ENCODE measurements around the gene GPC6.
"Not testable (repeated sequence)": the region's sequence is repeated elsewhere in the genome, so short reads cannot be mapped to it uniquely, and the experiment has no call there.

GPC6 gene

DNA sequence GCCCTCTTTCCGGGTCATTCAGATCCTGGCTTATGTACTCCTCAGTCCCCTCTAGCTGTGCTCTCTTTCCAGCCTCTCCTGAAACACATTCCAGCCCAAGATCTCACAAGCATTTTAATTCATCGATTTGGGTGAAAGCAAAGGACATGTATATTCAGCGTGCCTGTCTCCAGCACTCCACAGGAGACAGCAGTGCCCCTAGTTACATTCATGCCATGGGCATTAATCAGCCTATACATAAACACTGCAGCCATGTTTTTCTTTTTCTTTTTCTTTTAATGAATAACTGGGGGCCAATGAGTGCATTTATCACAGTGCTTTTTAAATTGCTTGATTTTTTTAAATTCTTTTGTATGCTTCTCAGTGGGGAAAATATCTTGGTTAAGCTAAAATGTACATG is 1053.7 kb downstream of the GPC6 start:
- no peak for DNase-seq

DNA sequence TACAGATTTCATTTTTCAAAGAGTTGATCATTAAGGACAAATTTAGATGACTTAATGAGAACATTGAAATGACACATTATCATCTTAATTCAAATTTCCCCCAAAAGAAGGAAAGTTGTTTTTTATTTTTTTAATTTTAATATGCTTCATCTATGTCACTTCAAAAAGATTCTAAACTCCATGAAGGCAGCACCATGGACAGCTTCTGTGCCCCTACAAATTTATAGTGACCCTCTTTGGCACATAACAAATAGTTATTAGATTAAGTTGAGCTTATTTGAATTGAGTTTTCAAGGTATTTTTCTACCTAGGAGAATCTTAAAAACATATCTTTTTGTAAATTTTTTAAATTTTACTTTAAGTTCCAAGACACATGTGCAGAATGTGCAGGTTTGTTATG is 1054.2 kb downstream of the GPC6 start:
- DNase-seq = no peak

DNA sequence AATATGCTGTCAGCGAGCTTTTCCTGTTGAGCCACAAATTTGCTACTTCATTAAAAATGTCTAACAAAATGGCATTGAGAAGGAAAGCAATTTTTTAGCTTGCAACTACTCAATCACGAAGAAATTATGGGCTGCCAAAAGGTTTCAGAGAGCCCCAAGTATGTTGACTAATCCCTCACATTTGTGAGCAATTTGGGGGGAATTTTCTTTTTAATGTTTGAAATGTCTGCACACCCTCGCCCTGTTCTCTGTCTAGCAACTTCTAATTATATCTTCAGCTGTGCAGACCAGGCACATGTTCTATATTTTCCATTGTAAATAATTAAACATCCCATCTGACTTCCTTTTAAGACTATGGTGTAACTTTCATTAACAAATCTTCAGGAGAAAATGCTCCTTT is 1060.0 kb downstream of the GPC6 start:
- DNase-seq = no peak

DNA sequence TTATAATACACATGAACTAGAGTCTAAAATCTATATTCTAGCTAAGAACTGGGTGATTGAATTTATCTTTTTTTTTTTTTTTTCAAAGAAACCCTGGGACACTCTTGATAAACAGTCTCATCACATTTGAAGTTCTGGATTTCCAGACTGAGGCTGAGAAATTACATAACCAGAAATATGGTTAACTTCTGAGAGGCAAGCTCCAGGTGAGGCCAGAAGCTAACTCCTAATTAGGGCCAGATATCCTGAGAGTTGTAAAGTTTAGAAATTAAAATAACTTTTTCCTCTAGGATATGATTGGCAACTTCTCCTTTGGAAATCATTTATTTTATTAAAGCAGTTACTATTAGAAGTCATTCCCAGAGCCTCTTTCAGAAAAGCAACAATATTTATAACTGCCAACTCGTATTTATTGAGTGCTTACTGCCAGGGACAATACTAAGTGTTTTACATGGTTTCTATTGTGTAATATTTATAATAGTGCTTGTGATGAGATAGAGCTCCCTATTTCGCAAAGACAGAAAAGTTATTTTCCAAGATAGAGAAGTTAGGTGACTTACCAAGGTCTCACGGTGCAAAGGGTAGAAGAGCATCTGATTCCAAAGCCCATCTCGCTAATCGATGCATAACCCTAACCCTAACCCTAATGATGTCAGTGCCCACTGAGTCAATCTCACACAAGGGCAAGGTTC is 1065.2 kb downstream of the GPC6 start:
- DNase-seq = no peak

DNA sequence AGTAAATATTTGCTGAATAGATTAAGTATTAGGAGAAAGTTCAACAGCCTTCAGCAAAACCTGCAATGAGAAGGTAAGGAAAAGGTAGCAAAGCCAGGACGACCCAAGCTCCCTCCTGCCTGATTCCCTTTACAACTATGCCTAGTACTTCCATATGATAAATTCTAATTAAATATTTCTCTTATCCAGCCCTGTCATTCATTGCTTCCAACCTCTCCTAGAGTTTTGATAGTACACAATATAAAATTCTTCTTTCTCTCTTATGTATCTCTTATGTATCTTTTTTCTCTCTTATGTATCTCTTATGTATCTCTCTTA is 1065.7 kb downstream of the GPC6 start:
- no peak for DNase-seq

GRCh38 chr13:94296471-94296870 is 1069.9 kb downstream of the GPC6 start:
- no peak for DNase-seq

DNA sequence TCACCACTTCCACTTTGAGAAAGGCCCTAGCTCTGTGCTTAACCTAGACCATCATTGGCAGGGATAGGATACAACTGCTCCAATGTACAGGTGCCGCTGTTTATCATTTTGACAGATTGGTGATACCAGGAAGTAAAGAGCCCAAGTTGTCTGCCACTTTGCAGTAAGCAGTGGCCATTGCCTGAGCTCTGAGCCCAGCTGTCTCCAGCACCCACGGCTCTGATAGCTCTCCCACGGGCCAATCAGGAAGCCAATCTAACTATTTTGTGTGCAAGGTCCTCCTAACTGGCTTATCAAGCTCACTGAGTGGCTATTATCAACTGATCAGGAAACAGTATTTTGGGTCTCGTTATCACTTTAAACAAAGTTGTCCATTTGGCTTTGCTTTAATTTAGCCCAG is 1071.7 kb downstream of the GPC6 start:
- no peak for DNase-seq

DNA sequence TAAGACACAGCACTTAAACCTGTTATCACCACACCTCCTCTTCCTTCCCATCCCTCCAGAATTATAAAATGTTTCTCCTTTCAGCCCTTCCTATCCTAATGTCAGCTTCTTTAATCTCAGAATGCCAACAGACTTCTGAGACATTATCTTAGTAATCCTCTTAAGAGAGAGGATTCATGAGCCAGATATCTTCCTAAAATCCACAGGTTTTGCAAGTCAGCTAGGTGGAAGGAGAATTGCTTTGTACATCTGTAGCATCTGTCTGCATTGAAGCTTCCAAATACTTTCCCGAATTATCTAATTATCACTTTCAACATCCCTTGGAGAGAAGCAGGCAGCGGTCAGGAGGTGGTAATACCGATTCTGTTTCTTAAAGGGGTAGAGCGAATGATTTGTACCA is 1073.8 kb downstream of the GPC6 start:
- DNase-seq = no peak

- no peak for DNase-seq
Observed at GRCh38 chr13:94301487-94301886, 1074.9 kb downstream of the GPC6 start.

- not testable (repeated sequence) for DNase-seq
Observed at GRCh38 chr13:94302847-94303565, 1076.4 kb downstream of the GPC6 start.

DNA sequence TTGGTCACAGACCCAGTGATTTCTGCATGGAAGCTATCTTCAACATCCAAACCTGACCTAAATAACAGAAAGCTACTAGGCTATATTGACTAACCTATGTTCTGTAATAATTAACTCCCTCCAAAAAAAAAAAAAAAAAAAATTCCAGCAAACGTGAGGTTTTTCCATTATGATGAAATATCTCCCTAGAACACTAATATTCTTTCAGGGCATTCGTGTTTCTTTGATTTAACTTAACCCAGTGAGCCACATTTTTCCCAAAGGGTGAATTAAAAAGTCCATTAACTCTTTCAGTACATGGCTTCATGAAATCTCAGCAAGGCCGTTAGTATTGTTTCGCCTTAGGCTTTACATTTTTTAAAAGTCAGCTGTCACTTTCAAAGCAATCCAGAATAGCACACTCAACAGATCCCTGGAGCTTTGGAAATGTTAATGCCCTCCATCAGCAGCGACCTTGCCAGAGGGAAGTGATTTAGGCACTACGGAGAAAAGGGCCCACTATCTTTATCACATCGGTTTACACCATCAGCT is 1077.1 kb downstream of the GPC6 start:
- no peak for DNase-seq

DNA sequence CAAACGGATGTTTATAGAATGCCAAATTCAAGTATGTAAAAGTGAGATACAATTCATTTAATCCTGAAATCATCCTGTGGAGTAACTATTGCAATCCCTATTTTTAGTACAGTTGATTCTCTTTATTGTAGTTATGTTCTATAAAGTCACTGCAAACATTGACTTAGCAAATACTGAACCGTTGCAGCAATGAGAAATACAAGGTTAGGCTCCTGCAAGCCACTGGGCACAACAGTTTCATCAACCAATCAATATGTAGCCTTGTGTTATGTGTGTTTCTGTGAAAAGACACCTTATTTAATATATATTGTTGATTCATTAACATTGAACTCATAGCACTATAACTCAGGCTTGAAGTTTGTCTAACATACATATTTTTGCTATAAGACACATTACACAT is 1078.4 kb downstream of the GPC6 start:
- no peak for DNase-seq

- no peak for DNase-seq
Observed at GRCh38 chr13:94305463-94305862, 1078.9 kb downstream of the GPC6 start.

GRCh38 chr13:94305934-94306333 is 1079.3 kb downstream of the GPC6 start:
- no peak for DNase-seq

- DNase-seq = no peak
Observed at GRCh38 chr13:94308832-94309231, 1082.2 kb downstream of the GPC6 start.

GRCh38 chr13:94309576-94309975 is 1083.0 kb downstream of the GPC6 start:
- DNase-seq = no peak

- DNase-seq = no peak
Observed at GRCh38 chr13:94309997-94310855, 1083.6 kb downstream of the GPC6 start.

- DNase-seq = no peak
Observed at GRCh38 chr13:94311893-94312292, 1085.3 kb downstream of the GPC6 start.

DNA sequence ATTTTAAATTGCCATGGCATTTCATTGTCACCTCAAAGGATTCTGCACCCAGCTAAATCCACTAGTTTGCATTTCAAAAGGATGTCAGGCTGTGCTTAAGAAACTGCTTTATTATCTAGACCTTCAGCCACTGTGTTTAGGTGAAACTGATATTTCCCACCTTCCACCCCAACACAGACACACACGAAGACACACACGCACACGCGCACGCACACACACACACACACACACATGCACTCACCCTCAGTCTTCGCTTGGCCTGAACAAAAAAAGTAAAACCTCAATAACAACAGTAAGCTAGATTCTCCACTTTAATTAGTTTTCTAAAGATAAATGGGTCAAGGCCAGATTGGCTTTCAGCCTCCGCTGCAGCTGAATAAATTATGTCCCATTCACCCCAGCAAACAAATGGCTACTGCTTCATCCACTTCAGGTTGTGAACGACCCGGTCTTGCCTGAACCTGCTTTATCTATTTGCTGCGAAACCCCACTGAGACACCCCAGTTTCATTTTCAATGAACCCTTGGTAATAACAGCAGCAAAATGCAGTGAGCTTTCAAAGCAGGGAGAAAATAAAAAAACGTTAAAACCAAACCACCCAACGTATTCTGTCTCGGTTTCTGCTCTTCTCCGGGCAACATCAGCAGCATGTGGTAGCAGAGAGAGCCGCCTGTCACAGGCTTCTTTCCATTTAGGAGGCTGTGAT is 1086.1 kb downstream of the GPC6 start:
- no peak for DNase-seq

DNA sequence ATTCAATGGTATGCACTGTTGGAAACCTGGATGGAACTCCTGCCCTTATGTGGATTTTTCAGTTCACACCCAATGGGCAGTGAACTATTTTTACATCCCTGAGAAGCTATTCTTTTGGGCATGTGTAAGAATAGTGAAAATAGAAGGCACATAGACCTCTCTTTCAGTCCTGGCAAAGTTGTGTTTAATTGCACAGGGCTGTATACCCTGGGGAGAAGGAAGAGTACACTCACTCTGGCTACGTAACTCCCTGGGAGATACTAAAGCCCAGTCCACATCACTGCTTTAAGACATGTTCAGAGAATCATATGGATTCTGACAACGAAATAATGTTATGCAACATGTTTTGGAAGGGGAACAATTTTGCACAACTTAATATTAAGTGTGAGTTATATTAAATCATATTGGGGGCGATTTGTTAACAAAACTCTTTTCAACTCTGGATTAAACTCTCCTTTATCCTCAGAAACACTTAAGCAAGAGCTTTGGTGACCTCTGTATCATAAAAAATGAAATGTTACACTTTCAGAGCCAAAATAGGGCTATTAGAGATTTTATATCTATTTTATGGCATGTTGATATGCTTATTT is 1086.8 kb downstream of the GPC6 start:
- no peak for DNase-seq

- no peak for DNase-seq
Observed at GRCh38 chr13:94313926-94314325, 1087.3 kb downstream of the GPC6 start.

- no peak for DNase-seq
Observed at GRCh38 chr13:94315188-94315587, 1088.6 kb downstream of the GPC6 start.

DNA sequence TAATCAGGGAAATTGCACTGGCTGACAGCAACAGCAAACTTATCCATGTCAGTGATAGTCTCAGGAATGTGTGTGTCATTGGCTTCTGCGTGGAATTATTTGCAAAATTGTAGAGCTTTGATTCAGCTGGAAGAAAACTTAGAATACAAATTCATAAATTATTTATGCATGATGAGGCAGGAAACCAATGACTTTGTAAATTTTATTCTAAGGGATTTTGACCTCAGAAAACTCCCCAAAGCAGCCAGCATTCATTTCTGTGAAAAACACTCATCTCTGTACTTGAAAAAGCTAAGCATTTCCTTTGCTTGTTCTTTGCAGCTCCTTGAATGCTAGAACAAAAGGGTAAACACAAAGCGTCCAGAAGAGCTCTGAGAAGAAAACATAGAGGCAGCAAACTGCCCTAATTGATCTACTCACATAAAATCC is 1090.5 kb downstream of the GPC6 start:
- no peak for DNase-seq
